Measurements from ENCODE around the gene NRARP.

NRARP gene

GRCh38 chr9:137278061-137278701 lies 23.9 kb downstream of the NRARP start:
- Histone ChIP-seq H3K4me1 (ENCODE audit: insufficient read depth, poor library complexity, severe bottlenecking) (peaks cover 18% of the 10 kb centered on the region), H3K4me3 (ENCODE audit: severe bottlenecking) (peak overlapping the region; percentile 81), H3K36me3 (ENCODE audit: low read depth) (peaks cover 37% of the 10 kb centered on the region), H3K27ac (ENCODE audit: poor library complexity, severe bottlenecking) (peak overlapping the region; percentile 88), H3K9me3 (ENCODE audit: severe bottlenecking) (no peaks in the 10 kb centered on the region), H3K27me3 (ENCODE audit: insufficient read depth, poor library complexity, severe bottlenecking) (no peaks in the 10 kb centered on the region)
- TF ChIP-seq CTCF (IDR thresholded peaks at IDR 0.05; ENCODE audit: poor library complexity, severe bottlenecking) = no peak
- peak; percentile 2 for ATAC-seq (ENCODE audit: low read depth)
- DNase-seq (ENCODE audit: low spot score) = peak; percentile 73

- peak; percentile 48 for TF ChIP-seq CTCF (IDR thresholded peaks at IDR 0.05; ENCODE audit: poor library complexity, severe bottlenecking)
- H3K9me3 ChIP-seq (ENCODE audit: severe bottlenecking) = no peaks in the 10 kb centered on the region
- peaks cover 34% of the 10 kb centered on the region for H3K36me3 ChIP-seq (ENCODE audit: low read depth)
- H3K27me3 ChIP-seq (ENCODE audit: insufficient read depth, poor library complexity, severe bottlenecking) = no peaks in the 10 kb centered on the region
- ATAC-seq (ENCODE audit: low read depth) (peak; percentile 86), DNase-seq (ENCODE audit: low spot score) (peak; percentile 98)
- H3K27ac ChIP-seq (ENCODE audit: poor library complexity, severe bottlenecking) = peak within 1 kb of the TSS; percentile 88
- peaks cover 18% of the 10 kb centered on the region for H3K4me1 ChIP-seq (ENCODE audit: insufficient read depth, poor library complexity, severe bottlenecking)
- H3K4me3 ChIP-seq (ENCODE audit: severe bottlenecking) = peak within 1 kb of the TSS; percentile 81
These were observed 24.6 kb downstream of the NRARP start, which contains the start of gene TOR4A for GRCh38 chr9:137277329-137278041. TOR4A (plus strand) TSS chr9:137277726; CDS start chr9:137278690, 964 bp downstream.

GRCh38 chr9:137276473-137277328 lies 25.4 kb downstream of the NRARP start:
- DNase-seq (ENCODE audit: low spot score) (no peak), ATAC-seq (ENCODE audit: low read depth) (peak; percentile 22)
- Histone ChIP-seq H3K36me3 (ENCODE audit: low read depth) (peaks cover 33% of the 10 kb centered on the region), H3K27ac (ENCODE audit: poor library complexity, severe bottlenecking) (peak overlapping the region; percentile 88), H3K4me3 (ENCODE audit: severe bottlenecking) (peak overlapping the region; percentile 81), H3K9me3 (ENCODE audit: severe bottlenecking) (no peaks in the 10 kb centered on the region), H3K27me3 (ENCODE audit: insufficient read depth, poor library complexity, severe bottlenecking) (no peaks in the 10 kb centered on the region), H3K4me1 (ENCODE audit: insufficient read depth, poor library complexity, severe bottlenecking) (peaks cover 18% of the 10 kb centered on the region)
- TF ChIP-seq CTCF (IDR thresholded peaks at IDR 0.05; ENCODE audit: poor library complexity, severe bottlenecking) = no peak

- ATAC-seq (ENCODE audit: low read depth) = no peak
- no peak for TF ChIP-seq CTCF (IDR thresholded peaks at IDR 0.05; ENCODE audit: poor library complexity, severe bottlenecking)
- DNase-seq (ENCODE audit: low spot score) = no peak
- Histone ChIP-seq H3K4me1 (ENCODE audit: insufficient read depth, poor library complexity, severe bottlenecking) (peaks cover 18% of the 10 kb centered on the region), H3K4me3 (ENCODE audit: severe bottlenecking) (no peak overlapping the region), H3K27ac (ENCODE audit: poor library complexity, severe bottlenecking) (peak overlapping the region; percentile 88), H3K27me3 (ENCODE audit: insufficient read depth, poor library complexity, severe bottlenecking) (no peaks in the 10 kb centered on the region), H3K36me3 (ENCODE audit: low read depth) (peaks cover 34% of the 10 kb centered on the region), H3K9me3 (ENCODE audit: severe bottlenecking) (no peaks in the 10 kb centered on the region)
These were observed 26.2 kb downstream of the NRARP start for GRCh38 chr9:137275588-137276472.

Data from RWPE2 (cell line).